Activated CD4-positive, alpha-beta T cell treated with anti-CD3 and anti-CD28 coated beads, Interleukin-2, amount 10 ng/mL, durations not matched to agents 7 days and 5 days (primary cell): ENCODE results near the gene PLA2R1. TPM values are rescaled to one million over a fixed set of nuclear protein-coding genes. Genes with fewer than 3 reads are reported as not detected.
A peak's percentile ranks its signal among the peaks of the same experiment; 100 is the strongest.

Experiments
- CTCF ChIA-PET: fragments of 350-600 bp; sonication (Branson Sonifier 250); formaldehyde crosslinking; loops from one replicate; lab custom pipeline; 2021; ENCODE audit warnings: antibody characterized with exemption; lab: Charles Lee
- POLR2A ChIA-PET: fragments of 350-600 bp; sonication (Branson Sonifier 250); formaldehyde crosslinking; loops from one replicate; lab custom pipeline; 2021; ENCODE audit warnings: antibody characterized with exemption; lab: Charles Lee
- DNase-seq: peaks from one replicate; pipeline ENCODE4 v3.0.0-alpha.2; 2020
- H3K27ac Mint-ChIP-seq: one replicate; pipeline ENCODE4 v1.8.0; 2021; ENCODE audit warnings: mild to moderate bottlenecking, moderate library complexity, mixed read lengths
- H3K27me3 Mint-ChIP-seq: one replicate; pipeline ENCODE4 v1.8.0; 2021; ENCODE audit warnings: mixed read lengths
- H3K36me3 Mint-ChIP-seq: one replicate; pipeline ENCODE4 v1.8.0; 2021; ENCODE audit warnings: low read depth, mixed read lengths
- H3K4me1 Mint-ChIP-seq: one replicate; pipeline ENCODE4 v1.8.0; 2021; ENCODE audit warnings: mixed read lengths
- H3K4me3 Mint-ChIP-seq: one replicate; pipeline ENCODE4 v1.8.0; 2021; ENCODE audit warnings: mild to moderate bottlenecking, moderate library complexity, mixed read lengths
- H3K9me3 Mint-ChIP-seq: one replicate; pipeline ENCODE4 v1.8.0; 2021; ENCODE audit warnings: mixed read lengths
- total RNA-seq, 2 experiments: library from RNA; stranded (reverse); gene quantifications; one replicate each; pipeline ENCODE4 v1.2.3, GENCODE V29; 2021

The PLA2R1 gene
- total RNA-seq, 2 experiments from 2014 or later, result not detected

- H3K36me3 Mint-ChIP-seq, result peaks cover 2% of the 10 kb centered on the region
- H3K4me3 Mint-ChIP-seq, result no peak overlapping the region
- ChIA-PET CTCF (interaction anchor here (0.6 to 1.5 kb wide), 3 partner anchors 19 to 895 kb away, joined by 3 read pairs; no protein-coding TSS in a partner anchor), POLR2A (no interaction called here)
- H3K9me3 Mint-ChIP-seq, result peaks cover 38% of the 10 kb centered on the region
- H3K27me3 Mint-ChIP-seq, result no peaks in the 10 kb centered on the region
- no peak for DNase-seq
- H3K4me1 Mint-ChIP-seq, result no peaks in the 10 kb centered on the region
- H3K27ac Mint-ChIP-seq, result no peak overlapping the region
These were observed 23.2 kb upstream of the PLA2R1 start for GRCh38 chr2:160085662-160086061.

GRCh38 chr2:160077912-160078810, 15.7 kb upstream of the PLA2R1 start:
- H3K27ac Mint-ChIP-seq, result no peak overlapping the region
- DNase-seq, result no peak
- H3K36me3 Mint-ChIP-seq, result no peaks in the 10 kb centered on the region
- POLR2A ChIA-PET, result no interaction called here
- no peaks in the 10 kb centered on the region for H3K27me3 Mint-ChIP-seq
- no peaks in the 10 kb centered on the region for H3K9me3 Mint-ChIP-seq
- no peak overlapping the region for H3K4me3 Mint-ChIP-seq
- CTCF ChIA-PET, result interaction anchor here (0.8 to 1.8 kb wide), 2 partner anchors 18 to 985 kb away, joined by 3 to 5 read pairs; no protein-coding TSS in a partner anchor
- no peaks in the 10 kb centered on the region for H3K4me1 Mint-ChIP-seq

GRCh38 chr2:160076914-160077313, 14.5 kb upstream of the PLA2R1 start:
- POLR2A ChIA-PET, result no interaction called here
- no peak overlapping the region for H3K4me3 Mint-ChIP-seq
- H3K27ac Mint-ChIP-seq, result no peak overlapping the region
- H3K9me3 Mint-ChIP-seq, result no peaks in the 10 kb centered on the region
- CTCF ChIA-PET, result interaction anchor here (0.8 to 1.8 kb wide), 2 partner anchors 20 to 987 kb away, joined by 3 to 5 read pairs; no protein-coding TSS in a partner anchor
- H3K27me3 Mint-ChIP-seq, result no peaks in the 10 kb centered on the region
- H3K36me3 Mint-ChIP-seq, result no peaks in the 10 kb centered on the region
- H3K4me1 Mint-ChIP-seq, result no peaks in the 10 kb centered on the region
- no peak for DNase-seq

GRCh38 chr2:160076241-160076640, 13.8 kb upstream of the PLA2R1 start:
- DNase-seq, result no peak
- H3K4me3 Mint-ChIP-seq, result no peak overlapping the region
- H3K36me3 Mint-ChIP-seq, result no peaks in the 10 kb centered on the region
- POLR2A ChIA-PET, result no interaction called here
- H3K9me3 Mint-ChIP-seq, result no peaks in the 10 kb centered on the region
- CTCF ChIA-PET, result interaction anchor here (1.2 kb wide), 1 partner anchor 20 kb away, joined by 3 read pairs; no protein-coding TSS in a partner anchor
- H3K4me1 Mint-ChIP-seq, result no peaks in the 10 kb centered on the region
- H3K27me3 Mint-ChIP-seq, result peaks cover 4% of the 10 kb centered on the region
- no peak overlapping the region for H3K27ac Mint-ChIP-seq

- DNase-seq, result no peak
- H3K4me3 Mint-ChIP-seq, result no peak overlapping the region
- H3K4me1 Mint-ChIP-seq, result no peaks in the 10 kb centered on the region
- no peaks in the 10 kb centered on the region for H3K36me3 Mint-ChIP-seq
- POLR2A ChIA-PET, result no interaction called here
- peaks cover 8% of the 10 kb centered on the region for H3K27me3 Mint-ChIP-seq
- CTCF ChIA-PET, result no interaction called here
- no peak overlapping the region for H3K27ac Mint-ChIP-seq
- no peaks in the 10 kb centered on the region for H3K9me3 Mint-ChIP-seq
These were observed 12.8 kb upstream of the PLA2R1 start for GRCh38 chr2:160075171-160075570.

- H3K27ac Mint-ChIP-seq, result no peak overlapping the region
- no peaks in the 10 kb centered on the region for H3K36me3 Mint-ChIP-seq
- no peaks in the 10 kb centered on the region for H3K4me1 Mint-ChIP-seq
- peaks cover 10% of the 10 kb centered on the region for H3K27me3 Mint-ChIP-seq
- H3K4me3 Mint-ChIP-seq, result no peak overlapping the region
- ChIA-PET POLR2A (no interaction called here), CTCF (no interaction called here)
- no peak for DNase-seq
- H3K9me3 Mint-ChIP-seq, result peaks cover 6% of the 10 kb centered on the region
These were observed 11.0 kb upstream of the PLA2R1 start for GRCh38 chr2:160073284-160073888.

- Mint-ChIP-seq H3K36me3 (no peaks in the 10 kb centered on the region), H3K9me3 (peaks cover 7% of the 10 kb centered on the region), H3K4me3 (no peak overlapping the region), H3K27me3 (peaks cover 18% of the 10 kb centered on the region), H3K27ac (no peak overlapping the region), H3K4me1 (no peaks in the 10 kb centered on the region)
- no peak for DNase-seq
- ChIA-PET CTCF (no interaction called here), POLR2A (no interaction called here)
These were observed 6.5 kb upstream of the PLA2R1 start for GRCh38 chr2:160068906-160069305.

GRCh38 chr2:160064916-160065315, 2.5 kb upstream of the PLA2R1 start:
- Mint-ChIP-seq H3K9me3 (peaks cover 7% of the 10 kb centered on the region), H3K4me3 (no peak overlapping the region), H3K27ac (no peak overlapping the region), H3K27me3 (peaks cover 35% of the 10 kb centered on the region), H3K4me1 (peaks cover 7% of the 10 kb centered on the region), H3K36me3 (no peaks in the 10 kb centered on the region)
- DNase-seq, result no peak
- ChIA-PET CTCF (no interaction called here), POLR2A (no interaction called here)

GRCh38 chr2:160063879-160064612, 1.6 kb upstream of the PLA2R1 start:
- no peak overlapping the region for H3K27ac Mint-ChIP-seq
- no peak for DNase-seq
- no peaks in the 10 kb centered on the region for H3K36me3 Mint-ChIP-seq
- H3K4me3 Mint-ChIP-seq, result no peak overlapping the region
- H3K27me3 Mint-ChIP-seq, result peaks cover 40% of the 10 kb centered on the region
- H3K4me1 Mint-ChIP-seq, result peaks cover 7% of the 10 kb centered on the region
- ChIA-PET POLR2A (no interaction called here), CTCF (no interaction called here)
- H3K9me3 Mint-ChIP-seq, result peaks cover 5% of the 10 kb centered on the region

- Mint-ChIP-seq H3K27me3 (peaks cover 40% of the 10 kb centered on the region), H3K27ac (no peak overlapping the region), H3K4me1 (peaks cover 7% of the 10 kb centered on the region)
These were observed 856 bp upstream of the PLA2R1 start for GRCh38 chr2:160063271-160063670.

GRCh38 chr2:160061944-160062291, 497 bp downstream of the PLA2R1 start:
- peak overlapping the region; percentile 47 for H3K4me3 Mint-ChIP-seq
- H3K27ac Mint-ChIP-seq, result no peak overlapping the region
- peaks cover 7% of the 10 kb centered on the region for H3K4me1 Mint-ChIP-seq
- POLR2A ChIA-PET, result no interaction called here
- H3K9me3 Mint-ChIP-seq, result no peaks in the 10 kb centered on the region
- peaks cover 41% of the 10 kb centered on the region for H3K27me3 Mint-ChIP-seq
- H3K36me3 Mint-ChIP-seq, result no peaks in the 10 kb centered on the region
- no peak for DNase-seq
- CTCF ChIA-PET, result no interaction called here

More at GRCh38 chr2:160063271-160063670, 856 bp upstream of the PLA2R1 start:
- Mint-ChIP-seq H3K36me3 (no peaks in the 10 kb centered on the region), H3K4me3 (peak overlapping the region; percentile 51), H3K9me3 (no peaks in the 10 kb centered on the region)
- no peak for DNase-seq
- ChIA-PET POLR2A (no interaction called here), CTCF (no interaction called here)

GRCh38 chr2:160061533-160061932, 882 bp downstream of the PLA2R1 start:
- Mint-ChIP-seq H3K27ac (no peak overlapping the region), H3K9me3 (no peaks in the 10 kb centered on the region), H3K4me3 (no peak overlapping the region), H3K27me3 (peaks cover 41% of the 10 kb centered on the region), H3K36me3 (no peaks in the 10 kb centered on the region), H3K4me1 (peaks cover 7% of the 10 kb centered on the region)
- ChIA-PET CTCF (no interaction called here), POLR2A (no interaction called here)
- no peak for DNase-seq

- Mint-ChIP-seq H3K27me3 (peaks cover 44% of the 10 kb centered on the region), H3K9me3 (no peaks in the 10 kb centered on the region), H3K4me3 (no peak overlapping the region), H3K4me1 (peaks cover 7% of the 10 kb centered on the region), H3K27ac (no peak overlapping the region), H3K36me3 (no peaks in the 10 kb centered on the region)
- DNase-seq, result no peak
- CTCF ChIA-PET, result no interaction called here
- POLR2A ChIA-PET, result no interaction called here
These were observed 2.1 kb downstream of the PLA2R1 start for GRCh38 chr2:160060297-160060696.
